HEK293T (cell line): ENCODE data around the gene PKN3.

Experiments used
- FOXK2 ChIP-seq: fragments of 450-650 bp; IDR thresholded peaks from 2 replicates; pipeline ENCODE4 v1.6.1; 2016; ENCODE audit warnings: mild to moderate bottlenecking
- NFRKB ChIP-seq: fragments of 450-650 bp; IDR thresholded peaks from 2 replicates; pipeline ENCODE4 v1.6.1; 2016; ENCODE audit warnings: mild to moderate bottlenecking, moderate library complexity
- SP1 ChIP-seq: fragments of 450-650 bp; IDR thresholded peaks from 2 replicates; pipeline ENCODE4 v1.6.1; 2017

GRCh38 chr9:128718047-128718446 is 15.7 kb downstream of the PKN3 start:
- TF ChIP-seq FOXK2 (no peak), NFRKB (no peak), SP1 (no peak)
